Measurements from ENCODE around the gene BET1L. TPM values are rescaled to one million over a fixed set of nuclear protein-coding genes. Genes with fewer than 3 reads are reported as not detected.
A peak's percentile ranks its signal among the peaks of the same experiment; 100 is the strongest.

BET1L gene
- total and polyA plus RNA-seq, 8 donors = 27.7 to 53.4 (median 41.2) TPM

DNA sequence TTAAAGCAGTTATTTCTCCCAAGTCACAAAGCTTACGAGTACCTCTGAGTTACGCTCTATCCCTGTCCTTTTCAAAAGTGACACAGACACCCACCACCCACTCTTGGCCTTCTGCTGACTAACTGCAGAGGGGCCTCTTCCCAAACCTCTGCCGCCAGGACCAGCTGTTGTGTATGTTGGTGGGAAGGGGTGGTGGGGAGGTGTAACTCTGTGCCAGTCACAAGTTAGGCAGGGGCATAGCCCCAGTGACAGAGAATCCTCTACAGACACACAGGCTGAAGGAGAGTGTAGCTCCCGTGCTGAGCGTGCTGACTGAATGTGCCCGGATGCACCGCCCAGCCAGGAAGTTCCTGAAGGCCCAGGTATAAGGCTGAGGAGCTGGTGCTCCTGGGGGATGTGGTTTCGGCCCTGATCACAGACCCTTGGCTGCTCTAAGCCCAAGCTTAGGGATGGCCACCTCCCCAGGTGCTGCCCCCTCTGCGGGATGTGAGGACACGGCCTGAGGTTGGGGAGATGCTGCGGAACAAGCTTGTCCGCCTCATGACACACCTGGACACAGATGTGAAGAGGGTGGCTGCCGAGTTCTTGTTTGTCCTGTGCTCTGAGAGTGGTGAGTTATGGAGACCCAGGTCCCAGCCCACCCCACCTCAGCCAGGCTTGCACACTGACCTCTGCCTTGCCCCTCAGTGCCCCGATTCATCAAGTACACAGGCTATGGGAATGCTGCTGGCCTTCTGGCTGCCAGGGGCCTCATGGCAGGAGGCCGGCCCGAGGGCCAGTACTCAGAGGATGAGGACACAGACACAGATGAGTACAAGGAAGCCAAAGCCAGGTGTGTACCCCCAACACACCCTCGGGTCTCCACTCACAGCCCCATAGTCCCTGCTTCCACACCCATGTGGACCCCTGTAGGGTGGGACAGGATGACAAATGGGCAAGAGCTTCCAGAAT lies 5.2 kb upstream of the BET1L start:
- no peak for ATAC-seq
- no peak for FAIRE-seq
- H3K27me3 ChIP-seq = no peaks in the 10 kb centered on the region
- peak in 2 of 6 donors; percentile 10 to 35 for DNase-seq
- no peaks in the 10 kb centered on the region for H3K9me3 ChIP-seq
- 88 to 90% methylated on average over 17 of the region's 17 CpGs for WGBS, 2 donors
- no peak overlapping the region for H3K27ac ChIP-seq
- intact Hi-C loops (cut with DNase I) = no loop called here
- peaks cover 0 to 49% (median 33%) of the 10 kb centered on the region in 3 donors for H3K36me3 ChIP-seq
- H3K4me3 ChIP-seq = no peak overlapping the region
- TF ChIP-seq, protein P1, sequence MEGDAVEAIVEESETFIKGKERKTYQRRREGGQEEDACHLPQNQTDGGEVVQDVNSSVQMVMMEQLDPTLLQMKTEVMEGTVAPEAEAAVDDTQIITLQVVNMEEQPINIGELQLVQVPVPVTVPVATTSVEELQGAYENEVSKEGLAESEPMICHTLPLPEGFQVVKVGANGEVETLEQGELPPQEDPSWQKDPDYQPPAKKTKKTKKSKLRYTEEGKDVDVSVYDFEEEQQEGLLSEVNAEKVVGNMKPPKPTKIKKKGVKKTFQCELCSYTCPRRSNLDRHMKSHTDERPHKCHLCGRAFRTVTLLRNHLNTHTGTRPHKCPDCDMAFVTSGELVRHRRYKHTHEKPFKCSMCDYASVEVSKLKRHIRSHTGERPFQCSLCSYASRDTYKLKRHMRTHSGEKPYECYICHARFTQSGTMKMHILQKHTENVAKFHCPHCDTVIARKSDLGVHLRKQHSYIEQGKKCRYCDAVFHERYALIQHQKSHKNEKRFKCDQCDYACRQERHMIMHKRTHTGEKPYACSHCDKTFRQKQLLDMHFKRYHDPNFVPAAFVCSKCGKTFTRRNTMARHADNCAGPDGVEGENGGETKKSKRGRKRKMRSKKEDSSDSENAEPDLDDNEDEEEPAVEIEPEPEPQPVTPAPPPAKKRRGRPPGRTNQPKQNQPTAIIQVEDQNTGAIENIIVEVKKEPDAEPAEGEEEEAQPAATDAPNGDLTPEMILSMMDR (IDR thresholded peaks at IDR 0.05) = no peak
- peaks cover 10 to 13% (median 13%) of the 10 kb centered on the region in 3 donors for H3K4me1 ChIP-seq

DNA sequence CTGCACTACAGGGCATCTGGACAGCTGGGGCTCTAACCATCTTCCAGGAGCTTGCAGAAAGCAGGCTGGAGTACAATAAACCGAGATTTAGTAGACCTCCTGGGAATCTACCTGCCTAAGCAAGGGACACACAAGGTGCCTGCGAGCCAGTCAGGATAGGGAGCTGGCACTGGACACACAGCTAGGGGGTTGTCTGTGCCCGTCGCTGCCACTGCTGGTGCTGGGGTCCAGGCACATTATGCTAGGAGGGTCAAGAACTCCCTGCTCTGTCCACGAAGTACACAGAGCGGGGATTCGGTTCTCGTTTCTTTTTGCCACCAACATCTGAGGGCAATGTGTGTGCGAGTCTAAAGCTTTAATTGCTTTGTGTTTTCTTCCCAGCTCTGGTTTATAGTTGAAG lies 4.5 kb upstream of the BET1L start:
- DNase-seq = peak in 2 of 6 donors; percentile 10 to 44
- 84 to 95% methylated on average over 9 of the region's 9 CpGs for WGBS, 2 donors
- Histone ChIP-seq H3K4me1 (peaks cover 10 to 13% (median 13%) of the 10 kb centered on the region in 3 donors), H3K27ac (no peak overlapping the region), H3K36me3 (peaks cover 0 to 49% (median 33%) of the 10 kb centered on the region in 3 donors), H3K4me3 (no peak overlapping the region), H3K27me3 (no peaks in the 10 kb centered on the region), H3K9me3 (no peaks in the 10 kb centered on the region)
- no peak for FAIRE-seq
- TF ChIP-seq, protein P1 (IDR thresholded peaks at IDR 0.05) = no peak
- no peak for ATAC-seq
- intact Hi-C loops (cut with DNase I) = no loop called here

DNA sequence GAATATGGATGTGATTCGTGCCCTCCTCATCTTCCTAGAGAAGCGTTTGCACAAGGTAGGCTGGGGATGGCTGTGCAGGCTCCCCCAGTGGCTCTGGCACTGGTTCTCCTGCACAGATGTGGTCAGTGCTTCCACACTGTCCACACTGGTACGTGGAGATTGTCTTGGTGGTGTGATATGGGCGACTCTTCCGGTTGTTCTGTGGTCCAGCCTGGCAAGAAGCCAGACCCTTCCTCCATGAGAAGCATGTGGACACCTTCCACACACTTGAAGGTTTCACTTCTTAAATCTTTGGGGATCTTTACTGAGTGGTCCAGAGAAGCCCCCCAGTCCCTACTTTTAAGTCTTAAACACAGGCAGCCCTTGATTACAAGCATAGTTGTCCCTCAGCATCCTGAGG lies 4.1 kb upstream of the BET1L start:
- Histone ChIP-seq H3K27ac (no peak overlapping the region), H3K27me3 (no peaks in the 10 kb centered on the region), H3K9me3 (no peaks in the 10 kb centered on the region), H3K4me3 (no peak overlapping the region), H3K36me3 (peaks cover 0 to 49% (median 33%) of the 10 kb centered on the region in 3 donors), H3K4me1 (peaks cover 10 to 13% (median 13%) of the 10 kb centered on the region in 3 donors)
- TF ChIP-seq, protein P1 (IDR thresholded peaks at IDR 0.05) = no peak
- WGBS, 2 donors = 73 to 81% methylated on average over 5 of the region's 5 CpGs
- DNase-seq = peak in 2 of 6 donors; percentile 17 to 31
- no peak for FAIRE-seq
- intact Hi-C loops (cut with DNase I) = no loop called here
- ATAC-seq = no peak

GRCh38 chr11:210803-211180 lies 3.6 kb upstream of the BET1L start:
- Histone ChIP-seq H3K4me3 (no peak overlapping the region), H3K9me3 (no peaks in the 10 kb centered on the region), H3K36me3 (peaks cover 0 to 49% (median 33%) of the 10 kb centered on the region in 3 donors), H3K27me3 (no peaks in the 10 kb centered on the region), H3K4me1 (peaks cover 10 to 18% (median 16%) of the 10 kb centered on the region in 3 donors), H3K27ac (no peak overlapping the region)
- ATAC-seq (no peak), DNase-seq (peak in 1 of 6 donors; percentile 11), FAIRE-seq (no peak)
- 90 to 99% methylated on average over 5 of the region's 5 CpGs for WGBS, 2 donors
- intact Hi-C loops (cut with DNase I) = no loop called here
- TF ChIP-seq, protein P1 (IDR thresholded peaks at IDR 0.05) = no peak

Data from pancreas (tissue), 10 donors.